ENCODE measurements around the gene TRPM2.
A peak's percentile ranks its signal among the peaks of the same experiment; 100 is the strongest.
"Not testable (repeated sequence)": the region's sequence is repeated elsewhere in the genome, so short reads cannot be mapped to it uniquely, and the experiment has no call there.

Gene TRPM2

GRCh38 chr21:44399151-44399954, 45.9 kb downstream of the TRPM2 start:
- DNase-seq: no peak

GRCh38 chr21:44399955-44400790, 46.8 kb downstream of the TRPM2 start:
- DNase-seq: no peak

GRCh38 chr21:44400791-44401385, 47.5 kb downstream of the TRPM2 start:
- no peak for DNase-seq

GRCh38 chr21:44401386-44402160, 48.2 kb downstream of the TRPM2 start:
- DNase-seq: no peak

GRCh38 chr21:44402323-44403105, 49.1 kb downstream of the TRPM2 start:
- no peak for DNase-seq

GRCh38 chr21:44403106-44404020, 49.9 kb downstream of the TRPM2 start:
- DNase-seq: no peak

GRCh38 chr21:44404482-44404881, 51.1 kb downstream of the TRPM2 start:
- DNase-seq: not testable (repeated sequence)

GRCh38 chr21:44405091-44405947, 51.9 kb downstream of the TRPM2 start:
- DNase-seq: no peak

- DNase-seq: no peak
These were observed 52.8 kb downstream of the TRPM2 start for GRCh38 chr21:44405948-44406872.

GRCh38 chr21:44406953-44407352, 53.5 kb downstream of the TRPM2 start:
- no peak for DNase-seq

GRCh38 chr21:44407493-44407892, 54.1 kb downstream of the TRPM2 start:
- peak; percentile 2 for DNase-seq

GRCh38 chr21:44408226-44408625, 54.8 kb downstream of the TRPM2 start:
- DNase-seq: no peak

- DNase-seq: no peak
These were observed 60.3 kb downstream of the TRPM2 start for GRCh38 chr21:44413566-44414290.

GRCh38 chr21:44414291-44415072, 61.1 kb downstream of the TRPM2 start:
- DNase-seq: no peak

GRCh38 chr21:44415073-44416025, 61.9 kb downstream of the TRPM2 start:
- no peak for DNase-seq

- DNase-seq: no peak
These were observed 62.8 kb downstream of the TRPM2 start for GRCh38 chr21:44416193-44416592.

Measured in CD4-positive, alpha-beta T cell treated with Interleukin-17A for 1 hour (primary cell).